Breast epithelium (tissue), 4 donors: ENCODE data around the gene TMEM117. TPM values are rescaled to one million over a fixed set of nuclear protein-coding genes. Genes with fewer than 3 reads are reported as not detected.

Source experiments
- DNase-seq, 2 donors: peaks; one replicate each; pipeline ENCODE4 v3.0.0-alpha.2; 2019; ENCODE audit warnings: low spot score in 2 of 2
- H3K27ac ChIP-seq, 2 donors: fragments of 200-600 bp; sonication (generic) in 1 of 2; one replicate each; pipeline ENCODE4 v1.5.1; 2016 to 2019; ENCODE audit warnings: mild to moderate bottlenecking in 1 of 2
- H3K27me3 ChIP-seq, 2 donors: fragments of 200-600 bp; sonication (generic) in 1 of 2; one replicate each; pipeline versions ENCODE4 v1.5.1 to v1.6.0; 2017 to 2019; ENCODE audit warnings: control low read depth in 1 of 2, mild to moderate bottlenecking in 1 of 2
- H3K36me3 ChIP-seq: fragments of 200-600 bp; one replicate; pipeline ENCODE4 v1.5.1; 2019
- H3K4me1 ChIP-seq, 2 donors: fragments of 200-600 bp; sonication (generic); one replicate each; pipeline ENCODE4 v1.5.1; 2016 to 2019; ENCODE audit warnings: control low read depth in 1 of 2
- H3K4me3 ChIP-seq, 3 donors: fragments of 200-600 bp; sonication (generic); 1 replicate in 2 of 3; 2 replicates in 1 of 3; pipeline ENCODE4 v1.5.1; 2016 to 2019; ENCODE audit warnings: mild to moderate bottlenecking in 3 of 3, moderate library complexity in 2 of 3
- H3K9me3 ChIP-seq, 2 donors: fragments of 200-600 bp; sonication (generic) in 1 of 2; one replicate each; pipeline ENCODE4 v1.5.1; 2016 to 2019; ENCODE audit warnings: control low read depth in 1 of 2
- POLR2A ChIP-seq: fragments of 450-650 bp; IDR thresholded peaks from one replicate; pipeline ENCODE4 v1.6.1; 2016; ENCODE audit warnings: antibody characterized with exemption, mild to moderate bottlenecking, moderate library complexity
- POLR2AphosphoS5 ChIP-seq, 3 donors: sonication (generic); formaldehyde crosslinking; IDR thresholded peaks; one replicate each; pipeline ENCODE4 v1.6.1; 2017; ENCODE audit warnings: antibody characterized with exemption in 3 of 3
- intact Hi-C: fragments of 100-400 bp; cut with DNase I; formaldehyde crosslinking; loops from one replicate; pipeline ENCODE4 v1.15.1; 2023; ENCODE audit warnings: low total_unique reads
- total RNA-seq, 3 donors: library from RNA; depleted of rRNA; stranded (reverse); fragments of >200 nt; gene quantifications; one replicate each; pipeline ENCODE4 v1.1.0, GENCODE V29; 2016
- TF ChIP-seq, protein P1 (sequence below), 3 donors: fragments of 450-650 bp; IDR thresholded peaks; one replicate each; pipeline ENCODE4 v1.5.1; 2016 to 2017; ENCODE audit warnings: antibody characterized with exemption in 3 of 3, mild to moderate bottlenecking in 3 of 3, moderate library complexity in 3 of 3

Gene TMEM117
- total RNA-seq, 3 donors from 2014 or later, result 6.1 to 17.1 (median 7.2) TPM

DNA sequence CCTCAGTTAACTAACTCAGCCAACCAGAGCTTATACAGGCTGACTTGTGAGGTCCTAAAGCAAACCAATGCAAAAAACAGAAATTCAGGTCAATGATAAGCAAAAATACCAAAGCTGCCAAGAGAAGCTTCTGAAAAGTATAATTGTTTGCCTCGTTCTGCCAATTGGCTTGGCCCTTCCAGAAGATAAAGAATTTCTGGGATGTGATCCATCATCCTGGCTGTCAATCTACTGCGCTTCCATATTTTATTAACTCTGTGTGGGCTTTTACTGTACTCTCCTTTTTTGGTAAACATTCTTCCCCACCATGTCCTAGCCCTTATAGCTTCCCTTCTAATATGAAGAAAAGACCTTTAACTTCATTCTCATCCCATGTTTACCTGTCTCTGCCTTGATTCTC lies 387.9 kb downstream of the TMEM117 start:
- Histone ChIP-seq H3K27me3 (no peaks in the 10 kb centered on the region), H3K4me1 (no peaks in the 10 kb centered on the region), H3K27ac (no peak overlapping the region), H3K36me3 (no peaks in the 10 kb centered on the region), H3K4me3 (no peak overlapping the region), H3K9me3 (no peaks in the 10 kb centered on the region)
- TF ChIP-seq POLR2A (no peak), POLR2AphosphoS5 (IDR thresholded peaks at IDR 0.05) (no peak)
- TF ChIP-seq, protein P1, sequence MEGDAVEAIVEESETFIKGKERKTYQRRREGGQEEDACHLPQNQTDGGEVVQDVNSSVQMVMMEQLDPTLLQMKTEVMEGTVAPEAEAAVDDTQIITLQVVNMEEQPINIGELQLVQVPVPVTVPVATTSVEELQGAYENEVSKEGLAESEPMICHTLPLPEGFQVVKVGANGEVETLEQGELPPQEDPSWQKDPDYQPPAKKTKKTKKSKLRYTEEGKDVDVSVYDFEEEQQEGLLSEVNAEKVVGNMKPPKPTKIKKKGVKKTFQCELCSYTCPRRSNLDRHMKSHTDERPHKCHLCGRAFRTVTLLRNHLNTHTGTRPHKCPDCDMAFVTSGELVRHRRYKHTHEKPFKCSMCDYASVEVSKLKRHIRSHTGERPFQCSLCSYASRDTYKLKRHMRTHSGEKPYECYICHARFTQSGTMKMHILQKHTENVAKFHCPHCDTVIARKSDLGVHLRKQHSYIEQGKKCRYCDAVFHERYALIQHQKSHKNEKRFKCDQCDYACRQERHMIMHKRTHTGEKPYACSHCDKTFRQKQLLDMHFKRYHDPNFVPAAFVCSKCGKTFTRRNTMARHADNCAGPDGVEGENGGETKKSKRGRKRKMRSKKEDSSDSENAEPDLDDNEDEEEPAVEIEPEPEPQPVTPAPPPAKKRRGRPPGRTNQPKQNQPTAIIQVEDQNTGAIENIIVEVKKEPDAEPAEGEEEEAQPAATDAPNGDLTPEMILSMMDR (IDR thresholded peaks at IDR 0.05), result no peak
- intact Hi-C loops, result no loop called here
- DNase-seq, result no peak

DNA sequence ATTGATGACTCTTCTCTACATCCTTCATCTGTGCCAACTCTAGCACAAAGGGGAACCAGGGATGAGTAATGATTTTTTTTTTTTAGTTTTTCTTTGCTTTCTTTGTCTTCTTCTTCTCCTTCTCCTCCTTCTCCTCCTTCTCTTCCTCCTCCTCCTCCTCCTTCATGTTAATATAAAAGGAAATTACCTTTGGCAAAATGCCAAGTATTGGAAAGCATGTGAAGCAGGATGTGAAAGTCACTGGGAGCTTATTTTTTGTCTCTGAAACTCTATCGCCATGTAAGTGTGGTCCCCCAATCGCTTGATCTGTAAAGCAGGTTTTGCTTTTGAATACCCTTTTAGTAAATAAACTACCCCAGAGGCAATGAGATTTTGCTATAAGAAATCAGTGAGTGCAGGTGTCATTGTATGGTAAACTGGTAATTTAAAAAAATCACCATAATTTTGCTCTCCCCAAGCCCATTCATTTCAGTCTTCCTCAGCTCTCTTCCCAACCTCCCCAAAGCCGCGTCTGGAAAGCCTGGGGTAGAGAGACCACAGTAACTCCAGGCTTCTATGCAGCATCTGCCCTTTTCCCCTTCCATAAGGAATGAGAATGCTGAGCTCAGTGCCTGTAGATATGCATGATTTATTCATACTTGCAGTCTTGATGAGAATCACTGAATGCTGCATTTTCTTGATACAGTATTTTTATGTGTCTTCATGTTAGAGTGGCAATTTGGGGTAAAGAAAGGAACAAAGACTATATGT lies 388.7 kb downstream of the TMEM117 start:
- Histone ChIP-seq H3K4me1 (no peaks in the 10 kb centered on the region), H3K27me3 (no peaks in the 10 kb centered on the region), H3K9me3 (no peaks in the 10 kb centered on the region), H3K4me3 (no peak overlapping the region), H3K36me3 (no peaks in the 10 kb centered on the region), H3K27ac (no peak overlapping the region)
- no peak for DNase-seq
- TF ChIP-seq, protein P1 (IDR thresholded peaks at IDR 0.05), result no peak
- no peak for TF ChIP-seq POLR2AphosphoS5 (IDR thresholded peaks at IDR 0.05)
- no peak for TF ChIP-seq POLR2A
- intact Hi-C loops, result no loop called here

DNA sequence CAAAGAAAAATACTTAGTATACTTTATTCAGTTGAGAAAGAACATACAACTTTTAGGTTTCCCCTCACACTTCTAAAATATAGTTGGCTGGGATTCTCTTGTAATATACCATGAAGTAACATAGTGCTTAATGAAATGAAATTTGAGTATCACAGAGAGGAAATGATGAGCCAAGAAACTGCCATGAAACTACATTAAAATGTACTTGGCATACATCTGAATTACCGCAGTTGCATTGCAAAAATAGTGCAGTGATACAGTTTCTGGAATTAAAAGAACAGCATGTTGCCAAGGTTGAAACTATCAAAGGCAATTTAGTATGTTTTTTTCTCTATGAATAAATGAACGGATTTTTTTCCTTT lies 389.2 kb downstream of the TMEM117 start:
- no peaks in the 10 kb centered on the region for H3K27me3 ChIP-seq
- no peaks in the 10 kb centered on the region for H3K9me3 ChIP-seq
- no peak for TF ChIP-seq POLR2AphosphoS5 (IDR thresholded peaks at IDR 0.05)
- no peak for TF ChIP-seq POLR2A
- TF ChIP-seq, protein P1 (IDR thresholded peaks at IDR 0.05), result no peak
- no peaks in the 10 kb centered on the region for H3K36me3 ChIP-seq
- intact Hi-C loops, result no loop called here
- no peak overlapping the region for H3K27ac ChIP-seq
- no peak overlapping the region for H3K4me3 ChIP-seq
- H3K4me1 ChIP-seq, result no peaks in the 10 kb centered on the region
- DNase-seq, result no peak

DNA sequence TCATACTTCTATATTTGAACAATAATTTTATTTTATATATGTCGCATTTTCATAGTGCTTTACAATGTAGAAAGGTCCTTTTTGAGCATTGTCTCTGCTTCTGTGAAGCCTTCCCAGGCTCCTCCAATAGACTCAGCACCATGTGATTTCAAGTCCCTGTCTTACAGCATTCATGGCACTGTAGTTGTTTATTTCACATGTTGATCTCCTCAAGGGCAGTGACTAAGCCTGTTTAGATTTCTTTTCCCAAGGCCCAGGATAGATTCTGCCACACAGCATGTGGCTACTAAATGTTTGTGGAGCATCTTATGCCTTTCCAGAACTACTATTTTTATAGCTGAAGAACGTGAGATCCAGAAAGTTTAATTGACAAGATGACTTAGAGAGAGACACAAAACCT lies 391.7 kb downstream of the TMEM117 start:
- Histone ChIP-seq H3K4me1 (no peaks in the 10 kb centered on the region), H3K36me3 (no peaks in the 10 kb centered on the region), H3K9me3 (no peaks in the 10 kb centered on the region), H3K27ac (no peak overlapping the region), H3K27me3 (no peaks in the 10 kb centered on the region), H3K4me3 (no peak overlapping the region)
- TF ChIP-seq POLR2AphosphoS5 (IDR thresholded peaks at IDR 0.05), result no peak
- TF ChIP-seq, protein P1 (IDR thresholded peaks at IDR 0.05), result no peak
- no peak for TF ChIP-seq POLR2A
- DNase-seq, result no peak
- intact Hi-C loops, result no loop called here

DNA sequence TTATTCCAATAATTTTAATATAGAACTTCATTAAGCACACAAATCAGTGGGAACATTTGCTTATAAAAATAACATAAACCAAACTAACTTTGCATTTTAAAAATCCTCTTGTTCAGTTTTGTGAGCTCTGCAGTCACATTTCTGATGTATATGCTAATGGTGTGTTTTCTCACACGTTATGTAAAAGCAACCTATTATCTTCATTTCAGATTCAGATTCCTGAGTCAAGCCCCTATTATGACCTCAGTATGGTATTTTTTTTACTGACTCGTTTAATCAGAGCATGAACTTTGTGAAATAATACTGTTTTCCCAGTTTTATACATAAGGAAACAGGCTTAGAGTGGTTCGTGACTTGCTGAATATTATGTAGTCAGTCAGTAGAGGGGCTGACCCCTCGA lies 394.0 kb downstream of the TMEM117 start:
- Histone ChIP-seq H3K36me3 (peaks cover under 1% of the 10 kb centered on the region), H3K27me3 (no peaks in the 10 kb centered on the region)

More for the DNA sequence above, 394.0 kb downstream of the TMEM117 start:
- DNase-seq, result no peak
- Histone ChIP-seq H3K9me3 (no peaks in the 10 kb centered on the region), H3K27ac (no peak overlapping the region), H3K4me3 (no peak overlapping the region), H3K4me1 (no peaks in the 10 kb centered on the region)
- intact Hi-C loops, result no loop called here
- TF ChIP-seq POLR2A (no peak), POLR2AphosphoS5 (IDR thresholded peaks at IDR 0.05) (no peak)
- TF ChIP-seq, protein P1 (IDR thresholded peaks at IDR 0.05), result no peak
